Lower lobe of right lung (tissue), 2 donors: ENCODE results near the gene PIK3IP1. TPM values are rescaled to one million over a fixed set of nuclear protein-coding genes. Genes with fewer than 3 reads are reported as not detected.

Source experiments
- ATAC-seq, 2 donors: fragments of 200-7000 bp; cut with Tn5 transposase; one replicate each; pipeline ENCODE4 v1.9.1; 2020 to 2022; ENCODE audit warnings: mild to moderate bottlenecking in 2 of 2, moderate library complexity in 2 of 2
- DNase-seq: peaks from one replicate; pipeline ENCODE4 v3.0.0-alpha.2; 2020
- H3K27ac ChIP-seq: fragments of 200-600 bp; one replicate; pipeline ENCODE4 v1.8.0; 2022
- H3K27me3 ChIP-seq: fragments of 200-600 bp; one replicate; pipeline ENCODE4 v1.8.0; 2022; ENCODE audit warnings: low read depth
- H3K36me3 ChIP-seq: fragments of 200-600 bp; one replicate; pipeline ENCODE4 v1.8.0; 2022; ENCODE audit warnings: mild to moderate bottlenecking
- H3K4me1 ChIP-seq: fragments of 200-600 bp; one replicate; pipeline ENCODE4 v1.8.0; 2022
- H3K4me3 ChIP-seq: fragments of 200-600 bp; one replicate; pipeline ENCODE4 v1.8.0; 2022; ENCODE audit warnings: mild to moderate bottlenecking
- H3K9me3 ChIP-seq: fragments of 200-600 bp; one replicate; pipeline ENCODE4 v1.8.0; 2022
- intact Hi-C: fragments of 100-400 bp; cut with DNase I; formaldehyde crosslinking; loops from one replicate; pipeline ENCODE4 v1.11.0; 2022
- total RNA-seq: library from RNA; stranded (reverse); fragmentation: NEBNext Ultra II Directional; extraction: Animal tissue kit (Norgen Biotek cat#: 25700); gene quantifications from one replicate; pipeline ENCODE4 v1.2.1, GENCODE V29; 2021
- TF ChIP-seq, protein P1 (sequence below): fragments of 200-600 bp; IDR thresholded peaks from one replicate; pipeline ENCODE4 v1.8.0; 2022; ENCODE audit warnings: antibody characterized with exemption, mild to moderate bottlenecking
- donor health status: DM: no; HTN: yes; CAD: no; lungs with severe emphysema.

PIK3IP1 gene
- total RNA-seq, 1 donor from 2014 or later: 54.9 TPM

DNA sequence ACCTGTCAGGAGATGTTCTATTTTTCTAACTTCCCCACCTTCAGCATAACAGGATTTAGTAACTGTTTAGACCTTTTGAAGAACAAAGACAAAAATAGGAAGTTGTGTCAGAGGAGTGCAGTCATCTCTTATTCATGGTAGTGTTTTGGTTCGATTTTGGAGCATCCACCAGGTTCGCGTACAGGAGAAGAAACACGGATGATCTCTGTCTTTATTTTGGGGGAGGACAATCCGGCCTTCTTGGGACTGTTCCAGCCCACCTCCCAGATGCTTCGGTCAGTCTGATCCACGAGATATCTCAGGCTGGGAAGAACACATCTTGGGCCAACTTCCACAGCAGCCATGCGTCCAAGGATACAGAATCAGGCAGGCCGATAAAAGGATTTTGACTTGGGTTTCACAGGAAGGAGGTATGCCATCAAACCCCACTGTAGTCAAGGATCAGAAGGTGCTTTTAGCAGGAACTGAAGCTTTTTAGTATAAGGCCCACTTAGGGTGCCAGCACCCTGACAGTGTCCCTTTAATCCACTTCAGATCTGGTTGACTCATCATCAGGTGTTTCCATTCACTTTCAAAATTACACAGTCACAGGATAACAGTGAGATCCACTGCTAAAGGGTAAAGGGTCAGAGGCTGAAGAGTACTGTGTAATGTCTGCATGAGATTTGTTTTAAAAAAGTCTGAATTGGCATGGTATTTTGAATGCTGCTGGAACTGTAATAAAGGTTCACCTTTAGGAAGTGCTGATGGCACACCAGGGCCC is 37.3 kb upstream of the PIK3IP1 start:
- peaks cover 99% of the 10 kb centered on the region for H3K36me3 ChIP-seq
- H3K9me3 ChIP-seq: no peaks in the 10 kb centered on the region
- DNase-seq: no peak
- H3K4me1 ChIP-seq: no peaks in the 10 kb centered on the region
- no peak overlapping the region for H3K27ac ChIP-seq
- intact Hi-C loops: no loop called here
- TF ChIP-seq, protein P1, sequence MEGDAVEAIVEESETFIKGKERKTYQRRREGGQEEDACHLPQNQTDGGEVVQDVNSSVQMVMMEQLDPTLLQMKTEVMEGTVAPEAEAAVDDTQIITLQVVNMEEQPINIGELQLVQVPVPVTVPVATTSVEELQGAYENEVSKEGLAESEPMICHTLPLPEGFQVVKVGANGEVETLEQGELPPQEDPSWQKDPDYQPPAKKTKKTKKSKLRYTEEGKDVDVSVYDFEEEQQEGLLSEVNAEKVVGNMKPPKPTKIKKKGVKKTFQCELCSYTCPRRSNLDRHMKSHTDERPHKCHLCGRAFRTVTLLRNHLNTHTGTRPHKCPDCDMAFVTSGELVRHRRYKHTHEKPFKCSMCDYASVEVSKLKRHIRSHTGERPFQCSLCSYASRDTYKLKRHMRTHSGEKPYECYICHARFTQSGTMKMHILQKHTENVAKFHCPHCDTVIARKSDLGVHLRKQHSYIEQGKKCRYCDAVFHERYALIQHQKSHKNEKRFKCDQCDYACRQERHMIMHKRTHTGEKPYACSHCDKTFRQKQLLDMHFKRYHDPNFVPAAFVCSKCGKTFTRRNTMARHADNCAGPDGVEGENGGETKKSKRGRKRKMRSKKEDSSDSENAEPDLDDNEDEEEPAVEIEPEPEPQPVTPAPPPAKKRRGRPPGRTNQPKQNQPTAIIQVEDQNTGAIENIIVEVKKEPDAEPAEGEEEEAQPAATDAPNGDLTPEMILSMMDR: no peak
- no peak overlapping the region for H3K4me3 ChIP-seq
- no peak for ATAC-seq
- no peaks in the 10 kb centered on the region for H3K27me3 ChIP-seq

DNA sequence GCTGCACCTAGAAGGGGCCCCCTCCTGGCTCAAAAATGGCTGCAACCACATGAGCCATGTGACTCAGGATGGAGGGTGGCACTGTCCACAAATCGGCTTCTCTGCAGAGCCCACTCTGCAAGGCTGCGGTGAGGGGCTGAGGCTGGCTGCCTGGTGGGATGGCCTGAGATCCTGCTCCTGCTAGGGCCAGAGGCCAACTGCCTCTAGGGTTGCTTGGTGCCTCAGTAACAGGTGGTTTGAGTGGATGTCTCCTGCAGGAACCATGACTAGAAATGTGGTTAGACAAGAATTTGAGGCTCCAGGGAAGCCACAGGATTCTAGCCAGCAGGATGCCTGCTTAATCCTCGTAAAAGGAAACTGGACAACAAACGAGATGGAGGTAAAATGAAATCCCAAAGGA is 36.7 kb upstream of the PIK3IP1 start:
- Histone ChIP-seq H3K4me3 (no peak overlapping the region), H3K36me3 (peaks cover 96% of the 10 kb centered on the region), H3K9me3 (no peaks in the 10 kb centered on the region), H3K27ac (no peak overlapping the region), H3K4me1 (no peaks in the 10 kb centered on the region), H3K27me3 (no peaks in the 10 kb centered on the region)
- intact Hi-C loops: no loop called here
- DNase-seq (no peak), ATAC-seq (no peak)
- TF ChIP-seq, protein P1: no peak

DNA sequence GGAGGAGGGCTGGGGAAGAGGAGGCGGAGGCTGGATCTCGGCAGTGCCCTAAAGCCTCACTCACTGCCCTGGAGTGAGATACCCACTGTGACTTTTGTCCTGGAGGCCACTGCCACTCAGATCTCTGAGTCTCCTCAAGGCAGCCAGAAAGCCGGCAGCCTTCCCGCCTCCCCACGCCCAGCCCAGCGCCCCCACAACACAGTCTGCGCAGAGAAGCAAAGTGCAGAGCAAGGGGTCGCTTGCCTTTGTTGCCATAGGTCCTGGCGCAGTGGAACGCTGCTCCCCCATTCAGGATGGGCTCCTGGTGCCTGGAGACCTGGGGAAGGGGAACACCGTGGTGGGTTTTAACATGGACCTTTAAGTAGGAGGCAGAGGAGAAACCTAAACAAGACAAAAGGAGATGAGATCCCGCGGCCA is 36.3 kb upstream of the PIK3IP1 start:
- Histone ChIP-seq H3K27me3 (no peaks in the 10 kb centered on the region), H3K4me1 (no peaks in the 10 kb centered on the region), H3K4me3 (no peak overlapping the region), H3K27ac (no peak overlapping the region), H3K9me3 (no peaks in the 10 kb centered on the region), H3K36me3 (peaks cover 91% of the 10 kb centered on the region)
- ATAC-seq (no peak), DNase-seq (no peak)
- intact Hi-C loops: no loop called here
- TF ChIP-seq, protein P1: no peak

DNA sequence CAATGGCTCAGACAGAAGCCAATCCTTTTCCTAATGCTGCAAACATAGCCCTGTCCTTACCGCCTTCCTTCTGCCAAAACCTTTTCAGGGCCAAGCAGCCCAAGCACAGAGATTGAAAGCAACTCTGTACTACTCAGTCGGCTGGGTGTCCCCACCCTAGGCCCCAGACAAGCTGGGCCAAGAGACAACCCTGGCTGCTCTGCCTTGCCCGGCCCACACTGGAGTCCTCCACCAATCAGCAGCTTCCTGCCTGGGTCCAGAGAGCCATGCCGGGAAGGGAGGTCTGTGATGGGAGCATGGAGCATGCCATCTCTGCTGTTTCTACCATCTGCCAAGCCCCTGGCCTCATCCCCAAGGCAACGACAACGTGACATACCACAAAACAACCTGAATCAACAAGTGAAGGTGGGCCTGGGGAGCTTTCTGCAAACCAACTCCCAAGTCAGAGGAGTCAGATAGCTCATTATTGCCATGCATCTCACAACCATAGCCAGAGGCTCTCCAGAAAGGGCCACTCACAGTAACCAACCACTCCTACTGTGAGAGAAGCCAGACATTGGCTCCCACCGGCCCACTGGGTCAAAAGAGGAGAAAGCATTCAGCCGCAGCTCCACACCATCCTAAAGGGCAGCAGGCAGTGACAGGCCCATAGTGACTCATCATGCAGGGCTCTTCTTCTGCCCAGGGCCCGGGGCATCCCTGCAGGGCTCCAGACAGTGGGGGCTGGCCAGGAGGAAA is 35.7 kb upstream of the PIK3IP1 start:
- H3K36me3 ChIP-seq: peaks cover 85% of the 10 kb centered on the region
- TF ChIP-seq, protein P1: no peak
- H3K27ac ChIP-seq: no peak overlapping the region
- no peaks in the 10 kb centered on the region for H3K4me1 ChIP-seq
- intact Hi-C loops: no loop called here
- H3K27me3 ChIP-seq: no peaks in the 10 kb centered on the region
- no peaks in the 10 kb centered on the region for H3K9me3 ChIP-seq
- H3K4me3 ChIP-seq: no peak overlapping the region
- DNase-seq (no peak), ATAC-seq (no peak)

DNA sequence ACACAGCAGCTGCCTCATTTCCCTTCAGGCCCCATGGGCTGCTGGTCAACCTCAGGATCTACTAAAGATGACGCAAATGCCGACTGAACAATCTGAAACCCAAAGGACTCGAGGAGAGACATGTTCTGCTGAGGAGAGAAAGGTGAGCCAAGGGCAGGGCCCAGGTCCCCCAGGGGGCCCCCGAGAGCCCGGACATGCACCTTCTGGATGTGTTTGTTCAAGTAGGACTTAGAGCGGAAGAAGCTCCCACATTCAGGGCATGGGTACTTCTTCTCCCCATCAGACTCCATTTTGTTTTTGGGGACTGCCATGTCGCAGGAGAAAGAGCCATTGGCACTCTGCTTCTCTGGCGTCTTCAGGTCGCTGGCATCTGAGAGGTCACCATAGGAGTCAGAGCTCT is 34.6 kb upstream of the PIK3IP1 start:
- intact Hi-C loops: no loop called here
- TF ChIP-seq, protein P1: no peak
- Histone ChIP-seq H3K9me3 (no peaks in the 10 kb centered on the region), H3K27me3 (no peaks in the 10 kb centered on the region), H3K27ac (no peak overlapping the region), H3K4me1 (peaks cover 4% of the 10 kb centered on the region), H3K36me3 (peaks cover 74% of the 10 kb centered on the region), H3K4me3 (no peak overlapping the region)
- ATAC-seq (no peak), DNase-seq (no peak)
